Colonic mucosa (tissue), 4 donors: ENCODE results near the gene KPTN. TPM values are rescaled to one million over a fixed set of nuclear protein-coding genes. Genes with fewer than 3 reads are reported as not detected.

Source experiments
- DNase-seq: peaks from one replicate; pipeline ENCODE4 v3.0.0-alpha.2; 2020
- H3K27ac ChIP-seq: fragments of 200-600 bp; one replicate; pipeline ENCODE4 v1.8.0; 2021
- H3K27me3 ChIP-seq: fragments of 200-600 bp; one replicate; pipeline ENCODE4 v1.8.0; 2021
- H3K36me3 ChIP-seq: fragments of 200-600 bp; one replicate; pipeline ENCODE4 v1.8.0; 2021
- H3K4me1 ChIP-seq: fragments of 200-600 bp; one replicate; pipeline ENCODE4 v1.8.0; 2021; ENCODE audit warnings: mild to moderate bottlenecking
- H3K4me3 ChIP-seq: fragments of 200-600 bp; one replicate; pipeline ENCODE4 v1.8.0; 2021
- H3K9ac ChIP-seq, 2 donors: one replicate each; pipeline ENCODE4 v1.7.0; 2013; ENCODE audit warnings: control low read depth in 2 of 2, low read depth in 2 of 2, low read length in 2 of 2
- H3K9me3 ChIP-seq: fragments of 200-600 bp; one replicate; pipeline ENCODE4 v1.8.0; 2021
- CTCF ChIP-seq: fragments of 200-600 bp; IDR thresholded peaks from one replicate; pipeline ENCODE4 v1.8.0; 2022; ENCODE audit warnings: antibody characterized with exemption, mild to moderate bottlenecking
- intact Hi-C: fragments of 100-400 bp; cut with DNase I; formaldehyde crosslinking; loops from one replicate; pipeline ENCODE4 v1.14.1; 2022
- total RNA-seq, 2 donors: library from RNA; stranded (reverse); fragmentation: NEBNext Ultra II Directional in 1 of 2; extraction: Animal tissue kit (Norgen Biotek cat#: 25700) in 1 of 2; gene quantifications; one replicate each; pipeline ENCODE4 v1.2.1, GENCODE V29; 2021
- donor health status: healthy.
- donor health status: DM: no; HTN: no; CAD: no.
- donor health status: DM: no; HTN: no; CAD: no.

The KPTN gene
- total RNA-seq, 2 donors from 2014 or later: 8.6 to 13.3 TPM

GRCh38 chr19:47475465-47475864 lies 8.6 kb downstream of the KPTN start:
- H3K9ac ChIP-seq: no peak overlapping the region
- H3K27me3 ChIP-seq: peaks cover 13% of the 10 kb centered on the region
- no peak overlapping the region for H3K4me3 ChIP-seq
- no peaks in the 10 kb centered on the region for H3K36me3 ChIP-seq
- H3K9me3 ChIP-seq: no peaks in the 10 kb centered on the region
- no peak overlapping the region for H3K27ac ChIP-seq
- intact Hi-C loops: no loop called here
- no peak for TF ChIP-seq CTCF
- H3K4me1 ChIP-seq: no peaks in the 10 kb centered on the region
- DNase-seq: no peak

- Histone ChIP-seq H3K9ac (no peak overlapping the region), H3K27me3 (peaks cover 23% of the 10 kb centered on the region), H3K36me3 (no peaks in the 10 kb centered on the region), H3K9me3 (no peaks in the 10 kb centered on the region), H3K4me3 (no peak overlapping the region), H3K27ac (no peak overlapping the region), H3K4me1 (no peaks in the 10 kb centered on the region)
- intact Hi-C loops: no loop called here
- no peak for TF ChIP-seq CTCF
- no peak for DNase-seq
Measured at GRCh38 chr19:47473336-47473735, 10.7 kb downstream of the KPTN start.

GRCh38 chr19:47471733-47472457 lies 12.1 kb downstream of the KPTN start, which contains the start of gene SLC8A2:
Gene SLC8A2 (minus strand): TSS chr19:47471893. CDS start chr19:47466403, 5,490 bp downstream.
- no peak within 1 kb of the TSS for H3K9ac ChIP-seq
- peak; percentile 41 for DNase-seq
- no peaks in the 10 kb centered on the region for H3K36me3 ChIP-seq
- no peak within 1 kb of the TSS for H3K4me3 ChIP-seq
- TF ChIP-seq CTCF: no peak
- intact Hi-C loops: no loop called here
- no peak within 1 kb of the TSS for H3K27ac ChIP-seq
- peaks cover 23% of the 10 kb centered on the region for H3K27me3 ChIP-seq
- H3K4me1 ChIP-seq: no peaks in the 10 kb centered on the region
- no peaks in the 10 kb centered on the region for H3K9me3 ChIP-seq

- Histone ChIP-seq H3K9ac (no peak overlapping the region), H3K4me3 (no peak overlapping the region), H3K27ac (no peak overlapping the region), H3K9me3 (no peaks in the 10 kb centered on the region), H3K36me3 (no peaks in the 10 kb centered on the region), H3K27me3 (peaks cover 23% of the 10 kb centered on the region), H3K4me1 (no peaks in the 10 kb centered on the region)
- no peak for DNase-seq
- intact Hi-C loops: no loop called here
- no peak for TF ChIP-seq CTCF
Measured at GRCh38 chr19:47471381-47471732, 12.7 kb downstream of the KPTN start.

GRCh38 chr19:47470447-47471195 lies 13.4 kb downstream of the KPTN start:
- peaks cover 23% of the 10 kb centered on the region for H3K27me3 ChIP-seq
- no peak for DNase-seq
- H3K4me3 ChIP-seq: no peak overlapping the region
- intact Hi-C loops: no loop called here
- no peak overlapping the region for H3K9ac ChIP-seq
- no peaks in the 10 kb centered on the region for H3K36me3 ChIP-seq
- no peaks in the 10 kb centered on the region for H3K4me1 ChIP-seq
- H3K27ac ChIP-seq: no peak overlapping the region
- no peaks in the 10 kb centered on the region for H3K9me3 ChIP-seq
- TF ChIP-seq CTCF: no peak
